Cardiac fibroblast (primary cell): Measurements from ENCODE around the gene NOTCH1.

Experiments used
- DNase-seq, 2 donors: peaks; one replicate each; pipeline versions ENCODE4 v3.0.0 to v3.0.0-alpha.2; 2010; ENCODE audit warnings: low read depth in 2 of 2
- H3K4me3 ChIP-seq, 2 donors: replicated peaks in 1 of 2; 1 replicate in 1 of 2; 2 replicates in 1 of 2; pipeline ENCODE4 v1.5.1; 2011; ENCODE audit warnings: low read depth in 2 of 2, low read length in 2 of 2, mild to moderate bottlenecking in 2 of 2, moderate library complexity in 1 of 2
- TF ChIP-seq, protein P1 (sequence below): IDR thresholded peaks from one replicate; pipeline ENCODE4 v1.5.1; 2011; ENCODE audit warnings: low read depth, mild to moderate bottlenecking, low read length, inconsistent platforms

The NOTCH1 gene

GRCh38 chr9:136496801-136497620, 48.8 kb downstream of the NOTCH1 start:
- DNase-seq = no peak
- TF ChIP-seq, protein P1, sequence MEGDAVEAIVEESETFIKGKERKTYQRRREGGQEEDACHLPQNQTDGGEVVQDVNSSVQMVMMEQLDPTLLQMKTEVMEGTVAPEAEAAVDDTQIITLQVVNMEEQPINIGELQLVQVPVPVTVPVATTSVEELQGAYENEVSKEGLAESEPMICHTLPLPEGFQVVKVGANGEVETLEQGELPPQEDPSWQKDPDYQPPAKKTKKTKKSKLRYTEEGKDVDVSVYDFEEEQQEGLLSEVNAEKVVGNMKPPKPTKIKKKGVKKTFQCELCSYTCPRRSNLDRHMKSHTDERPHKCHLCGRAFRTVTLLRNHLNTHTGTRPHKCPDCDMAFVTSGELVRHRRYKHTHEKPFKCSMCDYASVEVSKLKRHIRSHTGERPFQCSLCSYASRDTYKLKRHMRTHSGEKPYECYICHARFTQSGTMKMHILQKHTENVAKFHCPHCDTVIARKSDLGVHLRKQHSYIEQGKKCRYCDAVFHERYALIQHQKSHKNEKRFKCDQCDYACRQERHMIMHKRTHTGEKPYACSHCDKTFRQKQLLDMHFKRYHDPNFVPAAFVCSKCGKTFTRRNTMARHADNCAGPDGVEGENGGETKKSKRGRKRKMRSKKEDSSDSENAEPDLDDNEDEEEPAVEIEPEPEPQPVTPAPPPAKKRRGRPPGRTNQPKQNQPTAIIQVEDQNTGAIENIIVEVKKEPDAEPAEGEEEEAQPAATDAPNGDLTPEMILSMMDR = no peak
- H3K4me3 ChIP-seq = no peak overlapping the region

GRCh38 chr9:136496181-136496580, 49.7 kb downstream of the NOTCH1 start:
- TF ChIP-seq, protein P1 = no peak
- DNase-seq = no peak

GRCh38 chr9:136495238-136495800, 50.5 kb downstream of the NOTCH1 start:
- TF ChIP-seq, protein P1 = no peak
- no peak for DNase-seq
- no peak overlapping the region for H3K4me3 ChIP-seq

More at GRCh38 chr9:136496181-136496580, 49.7 kb downstream of the NOTCH1 start:
- H3K4me3 ChIP-seq = no peak overlapping the region

DNA sequence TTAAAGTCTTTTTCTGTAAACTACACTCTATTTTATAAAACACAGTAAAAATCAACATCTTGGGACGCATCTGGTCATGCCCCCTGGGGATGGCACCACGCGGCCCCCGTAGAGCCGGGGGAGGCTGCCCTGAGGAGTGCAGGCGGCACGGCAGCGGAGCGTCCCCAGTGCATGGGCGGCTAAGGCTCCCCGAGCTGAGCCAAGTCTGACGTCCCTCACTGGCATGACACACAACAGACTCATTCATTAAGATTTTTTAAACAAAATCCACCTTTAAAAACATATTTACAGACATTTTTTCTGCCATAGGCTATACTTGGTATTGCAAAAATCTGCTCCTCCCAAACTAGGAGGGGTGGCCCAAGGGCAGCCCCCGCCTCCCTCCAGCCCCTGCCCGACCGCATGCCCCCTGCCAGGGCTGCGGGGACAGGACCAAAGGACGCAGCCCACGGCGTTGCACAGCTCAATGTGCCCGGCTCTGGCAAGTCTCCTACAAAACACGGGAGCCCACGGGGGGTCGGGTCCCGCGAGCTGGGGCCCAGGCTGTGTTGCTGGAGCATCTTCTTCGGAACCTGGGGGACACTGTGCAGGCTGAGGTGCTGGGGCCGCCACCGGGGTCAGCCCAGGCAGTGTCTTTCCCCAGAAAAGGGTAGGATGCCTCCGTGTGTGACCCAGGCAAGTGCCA, 51.2 kb downstream of the NOTCH1 start:
- no peak overlapping the region for H3K4me3 ChIP-seq
- TF ChIP-seq, protein P1 = no peak
- peak in 1 of 2 donors; percentile 39 for DNase-seq

DNA sequence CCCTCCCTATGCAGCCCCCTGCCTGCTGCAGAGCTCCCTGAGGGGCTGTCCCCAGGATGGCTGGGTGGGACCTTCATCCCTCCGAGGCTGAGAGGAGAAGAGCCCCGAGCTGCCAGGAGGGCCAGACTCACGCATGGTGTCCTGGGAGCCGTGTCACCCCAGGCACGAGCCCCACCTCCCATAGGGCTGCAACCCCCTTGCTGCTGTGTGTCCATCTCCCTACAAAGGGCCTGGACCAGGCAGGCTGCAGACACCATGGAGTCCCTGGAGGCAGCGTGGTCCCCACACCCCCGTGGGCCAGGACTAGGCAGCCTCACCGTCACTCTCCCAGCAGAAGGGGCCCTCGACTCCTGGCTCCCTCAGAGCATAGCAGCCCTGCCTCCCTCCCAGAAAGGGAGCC, 51.8 kb downstream of the NOTCH1 start:
- TF ChIP-seq, protein P1 = no peak
- DNase-seq = no peak
- no peak overlapping the region for H3K4me3 ChIP-seq

- H3K4me3 ChIP-seq = no peak overlapping the region
- no peak for DNase-seq
- TF ChIP-seq, protein P1 = no peak
Observed at GRCh38 chr9:136493567-136493971, 52.3 kb downstream of the NOTCH1 start.
